Neuron (in vitro differentiated cells): ENCODE data around the gene MED13L.

Source experiments
- H2AFZ ChIP-seq: one replicate; pipeline ENCODE4 v1.6.1; 2013; ENCODE audit warnings: low read depth, mild to moderate bottlenecking, inconsistent platforms, low read length, moderate library complexity
- H3K27me3 ChIP-seq: one replicate; pipeline ENCODE4 v1.6.1; 2013; ENCODE audit warnings: low read length; ENCODE audit not compliant: insufficient read depth
- H3K36me3 ChIP-seq: one replicate; pipeline ENCODE4 v1.6.1; 2013; ENCODE audit warnings: low read length; ENCODE audit not compliant: insufficient read depth
- H3K4me1 ChIP-seq: one replicate; pipeline ENCODE4 v1.6.1; 2013; ENCODE audit warnings: low read length; ENCODE audit not compliant: insufficient read depth
- H3K4me3 ChIP-seq: 2 replicates; pipeline ENCODE4 v1.5.1; 2013; ENCODE audit warnings: mild to moderate bottlenecking, low read length, moderate library complexity
- H3K9me3 ChIP-seq: one replicate; pipeline ENCODE4 v1.6.1; 2013; ENCODE audit warnings: low read length

MED13L gene

GRCh38 chr12:116184763-116185162, 92.7 kb downstream of the MED13L start:
- no peaks in the 10 kb centered on the region for H3K36me3 ChIP-seq
- peaks cover 38% of the 10 kb centered on the region for H3K4me1 ChIP-seq

GRCh38 chr12:116183741-116184141, 93.8 kb downstream of the MED13L start:
- no peaks in the 10 kb centered on the region for H3K9me3 ChIP-seq
- H3K27me3 ChIP-seq: no peaks in the 10 kb centered on the region
- no peaks in the 10 kb centered on the region for H3K36me3 ChIP-seq
- peaks cover 38% of the 10 kb centered on the region for H3K4me1 ChIP-seq
- no peak overlapping the region for H2AFZ ChIP-seq
- H3K4me3 ChIP-seq: no peak overlapping the region

More at GRCh38 chr12:116184763-116185162, 92.7 kb downstream of the MED13L start:
- H3K27me3 ChIP-seq: no peaks in the 10 kb centered on the region
- no peak overlapping the region for H2AFZ ChIP-seq
- no peaks in the 10 kb centered on the region for H3K9me3 ChIP-seq
- H3K4me3 ChIP-seq: no peak overlapping the region

GRCh38 chr12:116182359-116183063, 95.0 kb downstream of the MED13L start:
- H3K4me1 ChIP-seq: peaks cover 35% of the 10 kb centered on the region
- no peaks in the 10 kb centered on the region for H3K36me3 ChIP-seq
- no peaks in the 10 kb centered on the region for H3K9me3 ChIP-seq
- no peak overlapping the region for H3K4me3 ChIP-seq
- H2AFZ ChIP-seq: no peak overlapping the region
- no peaks in the 10 kb centered on the region for H3K27me3 ChIP-seq

GRCh38 chr12:116180448-116180847, 97.0 kb downstream of the MED13L start:
- Histone ChIP-seq H3K36me3 (no peaks in the 10 kb centered on the region), H2AFZ (no peak overlapping the region), H3K27me3 (no peaks in the 10 kb centered on the region), H3K4me1 (peaks cover 17% of the 10 kb centered on the region), H3K9me3 (no peaks in the 10 kb centered on the region), H3K4me3 (no peak overlapping the region)

- H3K9me3 ChIP-seq: no peaks in the 10 kb centered on the region
- no peaks in the 10 kb centered on the region for H3K36me3 ChIP-seq
- no peaks in the 10 kb centered on the region for H3K27me3 ChIP-seq
- H3K4me1 ChIP-seq: peaks cover 14% of the 10 kb centered on the region
- H3K4me3 ChIP-seq: no peak overlapping the region
- no peak overlapping the region for H2AFZ ChIP-seq
Measured at GRCh38 chr12:116179384-116179783, 98.1 kb downstream of the MED13L start.

GRCh38 chr12:116177017-116177416, 100.5 kb downstream of the MED13L start:
- no peaks in the 10 kb centered on the region for H3K36me3 ChIP-seq
- H3K9me3 ChIP-seq: no peaks in the 10 kb centered on the region
- no peak overlapping the region for H3K4me3 ChIP-seq
- H2AFZ ChIP-seq: no peak overlapping the region
- H3K4me1 ChIP-seq: peaks cover 8% of the 10 kb centered on the region
- H3K27me3 ChIP-seq: no peaks in the 10 kb centered on the region

GRCh38 chr12:116174904-116175303, 102.6 kb downstream of the MED13L start:
- no peak overlapping the region for H3K4me3 ChIP-seq
- peaks cover 14% of the 10 kb centered on the region for H3K4me1 ChIP-seq
- H3K27me3 ChIP-seq: no peaks in the 10 kb centered on the region
- no peaks in the 10 kb centered on the region for H3K36me3 ChIP-seq
- no peaks in the 10 kb centered on the region for H3K9me3 ChIP-seq
- H2AFZ ChIP-seq: no peak overlapping the region

- peaks cover 14% of the 10 kb centered on the region for H3K4me1 ChIP-seq
- H3K4me3 ChIP-seq: no peak overlapping the region
- H3K9me3 ChIP-seq: no peaks in the 10 kb centered on the region
- H3K36me3 ChIP-seq: no peaks in the 10 kb centered on the region
- H2AFZ ChIP-seq: no peak overlapping the region
- H3K27me3 ChIP-seq: no peaks in the 10 kb centered on the region
Measured at GRCh38 chr12:116174006-116174405, 103.5 kb downstream of the MED13L start.

GRCh38 chr12:116172224-116172849, 105.2 kb downstream of the MED13L start:
- Histone ChIP-seq H3K9me3 (no peaks in the 10 kb centered on the region), H3K4me3 (no peak overlapping the region), H3K27me3 (no peaks in the 10 kb centered on the region), H3K4me1 (peaks cover 14% of the 10 kb centered on the region), H3K36me3 (no peaks in the 10 kb centered on the region), H2AFZ (no peak overlapping the region)

- Histone ChIP-seq H3K27me3 (no peaks in the 10 kb centered on the region), H3K9me3 (no peaks in the 10 kb centered on the region), H3K4me1 (peaks cover 14% of the 10 kb centered on the region), H3K4me3 (no peak overlapping the region), H2AFZ (no peak overlapping the region), H3K36me3 (no peaks in the 10 kb centered on the region)
Measured at GRCh38 chr12:116171549-116171948, 105.9 kb downstream of the MED13L start.

GRCh38 chr12:116169071-116169470, 108.4 kb downstream of the MED13L start:
- Histone ChIP-seq H3K27me3 (no peaks in the 10 kb centered on the region), H3K9me3 (no peaks in the 10 kb centered on the region), H3K4me3 (no peak overlapping the region), H2AFZ (no peak overlapping the region), H3K4me1 (peaks cover 14% of the 10 kb centered on the region), H3K36me3 (no peaks in the 10 kb centered on the region)

- Histone ChIP-seq H3K4me1 (peaks cover 4% of the 10 kb centered on the region), H3K27me3 (no peaks in the 10 kb centered on the region), H3K9me3 (no peaks in the 10 kb centered on the region), H3K4me3 (no peak overlapping the region), H3K36me3 (no peaks in the 10 kb centered on the region), H2AFZ (no peak overlapping the region)
Measured at GRCh38 chr12:116166306-116166705, 111.2 kb downstream of the MED13L start.

GRCh38 chr12:116165036-116165425, 112.5 kb downstream of the MED13L start:
- Histone ChIP-seq H3K27me3 (no peaks in the 10 kb centered on the region), H3K4me1 (peaks cover 3% of the 10 kb centered on the region), H2AFZ (no peak overlapping the region), H3K4me3 (no peak overlapping the region), H3K36me3 (no peaks in the 10 kb centered on the region), H3K9me3 (no peaks in the 10 kb centered on the region)
